H9 (cell line): ENCODE results near the gene ARL5A. TPM values are rescaled to one million over a fixed set of nuclear protein-coding genes. Genes with fewer than 3 reads are reported as not detected.

Source experiments
- DNase-seq: peaks from one replicate; pipeline ENCODE4 v3.0.0-alpha.2; 2017
- H2AFZ ChIP-seq: one replicate; pipeline ENCODE4 v1.6.1; 2013; ENCODE audit warnings: mild to moderate bottlenecking, low read length, control low read depth, moderate library complexity
- H2AK5ac ChIP-seq: 2 replicates; pipeline ENCODE4 v1.6.1; 2013; ENCODE audit warnings: low read length, control low read depth, mixed read lengths; ENCODE audit not compliant: insufficient read length
- H2BK120ac ChIP-seq: one replicate; pipeline ENCODE4 v1.6.1; 2013; ENCODE audit warnings: low read depth, mild to moderate bottlenecking, low read length, control low read depth, inconsistent platforms; ENCODE audit not compliant: poor library complexity, severe bottlenecking
- H2BK12ac ChIP-seq: 2 replicates; pipeline ENCODE4 v1.6.1; 2013; ENCODE audit warnings: low read length, control low read depth, mixed read lengths, low read depth; ENCODE audit not compliant: insufficient read length
- H2BK15ac ChIP-seq: 2 replicates; pipeline ENCODE4 v1.6.1; 2013; ENCODE audit warnings: low read depth, low read length, control low read depth
- H2BK20ac ChIP-seq: one replicate; pipeline ENCODE4 v1.6.1; 2013; ENCODE audit warnings: low read depth, mild to moderate bottlenecking, low read length, control low read depth, inconsistent platforms; ENCODE audit not compliant: poor library complexity, severe bottlenecking
- H2BK5ac ChIP-seq: 2 replicates; pipeline ENCODE4 v1.6.1; 2013; ENCODE audit warnings: low read length, control low read depth, mixed read lengths; ENCODE audit not compliant: insufficient read length
- H3K14ac ChIP-seq: 2 replicates; pipeline ENCODE4 v1.6.1; 2013; ENCODE audit warnings: low read length, control low read depth; ENCODE audit not compliant: insufficient read depth
- H3K18ac ChIP-seq: 2 replicates; pipeline ENCODE4 v1.6.1; 2013; ENCODE audit warnings: low read depth, mild to moderate bottlenecking, mixed read lengths, low read length, control low read depth; ENCODE audit not compliant: insufficient read length
- H3K23ac ChIP-seq: 2 replicates; pipeline ENCODE4 v1.6.1; 2013; ENCODE audit warnings: low read length, control low read depth, mixed read lengths, low read depth; ENCODE audit not compliant: insufficient read length
- H3K23me2 ChIP-seq: 2 replicates; pipeline ENCODE4 v1.6.1; 2013; ENCODE audit warnings: low read depth, mild to moderate bottlenecking, mixed read lengths, low read length, control low read depth; ENCODE audit not compliant: insufficient read length, poor library complexity, severe bottlenecking
- H3K27ac ChIP-seq: 2 replicates; pipeline ENCODE4 v1.5.1; 2013; ENCODE audit warnings: low read length, control low read depth, mixed read lengths, low read depth; ENCODE audit not compliant: insufficient read length
- H3K27me3 ChIP-seq: 2 replicates; pipeline ENCODE4 v1.6.1; 2013; ENCODE audit warnings: low read length, control low read depth, inconsistent platforms; ENCODE audit not compliant: insufficient read depth
- H3K4ac ChIP-seq: 2 replicates; pipeline ENCODE4 v1.6.1; 2013; ENCODE audit warnings: low read depth, mild to moderate bottlenecking, control low read depth, inconsistent platforms, low read length, moderate library complexity
- H3K4me1 ChIP-seq: 2 replicates; pipeline ENCODE4 v1.6.1; 2013; ENCODE audit warnings: low read length, control low read depth, inconsistent platforms; ENCODE audit not compliant: insufficient read depth
- H3K4me2 ChIP-seq: 2 replicates; pipeline ENCODE4 v1.6.1; 2013; ENCODE audit warnings: low read length, control low read depth, mixed read lengths; ENCODE audit not compliant: insufficient read length, insufficient read depth
- H3K56ac ChIP-seq: 2 replicates; pipeline ENCODE4 v1.6.1; 2013; ENCODE audit warnings: low read depth, mild to moderate bottlenecking, mixed read lengths, low read length, control low read depth; ENCODE audit not compliant: insufficient read length
- H3K79me1 ChIP-seq: 2 replicates; pipeline ENCODE4 v1.6.1; 2013; ENCODE audit warnings: low read depth, mild to moderate bottlenecking, moderate library complexity, low read length, control low read depth, inconsistent platforms; ENCODE audit not compliant: insufficient read depth, poor library complexity, severe bottlenecking
- H3K79me2 ChIP-seq: 2 replicates; pipeline ENCODE4 v1.6.1; 2013; ENCODE audit warnings: low read length, control low read depth, inconsistent platforms; ENCODE audit not compliant: insufficient read depth
- H3K9ac ChIP-seq: 2 replicates; pipeline ENCODE4 v1.6.1; 2013; ENCODE audit warnings: low read length, control low read depth, mixed read lengths; ENCODE audit not compliant: insufficient read length; ENCODE audit errors: extremely low read depth
- H3K9me3 ChIP-seq: one replicate; pipeline ENCODE4 v1.6.1; 2013; ENCODE audit warnings: low read depth, low read length, inconsistent platforms; ENCODE audit not compliant: control insufficient read depth
- H3T11ph ChIP-seq: one replicate; pipeline ENCODE4 v1.6.1; 2013; ENCODE audit warnings: mild to moderate bottlenecking, low read length, control low read depth, inconsistent platforms
- H4K20me1 ChIP-seq: one replicate; pipeline ENCODE4 v1.6.1; 2013; ENCODE audit not compliant: control insufficient read depth, insufficient read length, insufficient read depth
- H4K5ac ChIP-seq: 2 replicates; pipeline ENCODE4 v1.6.1; 2013; ENCODE audit warnings: low read depth, mild to moderate bottlenecking, mixed read lengths, low read length, control low read depth; ENCODE audit not compliant: insufficient read length
- H4K8ac ChIP-seq: replicated peaks from 2 replicates; pipeline ENCODE4 v1.6.1; 2013; ENCODE audit warnings: low read length, control low read depth, mixed read lengths, low read depth; ENCODE audit not compliant: insufficient read length
- H4K91ac ChIP-seq: 2 replicates; pipeline ENCODE4 v1.6.1; 2013; ENCODE audit warnings: low read depth, mild to moderate bottlenecking, moderate library complexity, mixed read lengths, low read length, control low read depth; ENCODE audit not compliant: insufficient read length
- H3K27ac Mint-ChIP-seq, 3 experiments: 2 replicates in 2 of 3; 3 replicates in 1 of 3; pipeline ENCODE4 v1.8.0; 2020 to 2021; ENCODE audit warnings: mixed read lengths in 3 of 3, mild to moderate bottlenecking in 1 of 3, moderate library complexity in 1 of 3
- H3K27me3 Mint-ChIP-seq: 2 replicates; pipeline ENCODE4 v1.8.0; 2021; ENCODE audit warnings: low read depth, mild to moderate bottlenecking, moderate library complexity, mixed read lengths
- H3K36me3 Mint-ChIP-seq, 3 experiments: 2 replicates in 2 of 3; 3 replicates in 1 of 3; pipeline ENCODE4 v1.8.0; 2020 to 2021; ENCODE audit warnings: low read depth in 3 of 3, mixed read lengths in 3 of 3; ENCODE audit not compliant: insufficient read depth in 1 of 3
- H3K4me1 Mint-ChIP-seq, 2 experiments: 2 replicates each; pipeline ENCODE4 v1.8.0; 2020; ENCODE audit warnings: mixed read lengths in 2 of 2
- H3K4me3 Mint-ChIP-seq, 2 experiments: 2 replicates in 1 of 2; 3 replicates in 1 of 2; pipeline ENCODE4 v1.8.0; 2020 to 2021; ENCODE audit warnings: mild to moderate bottlenecking in 2 of 2, mixed read lengths in 2 of 2, moderate library complexity in 1 of 2
- H3K9me3 Mint-ChIP-seq, 2 experiments: 2 replicates in 1 of 2; 3 replicates in 1 of 2; pipeline ENCODE4 v1.8.0; 2020; ENCODE audit warnings: mild to moderate bottlenecking in 2 of 2, mixed read lengths in 2 of 2, moderate library complexity in 1 of 2
- WGBS: extraction: QIAGEN DNeasy Blood & Tissue Kit; methylation state at CpG from one replicate; pipeline ENCODE4 v1.1.7; 2013; ENCODE audit warnings: missing lambda C conversion rate, low lambda C conversion rate, mixed read lengths; ENCODE audit not compliant: insufficient read length; ENCODE audit errors: extremely low coverage; 5-methylcytosine and 5-hydroxymethylcytosine counted together
- total RNA-seq: library from RNA; stranded (reverse); gene quantifications from 2 replicates; pipeline ENCODE4 v1.2.1, GENCODE V29; 2021
- TF ChIP-seq, protein P1 (sequence below): fragments of 200-600 bp; sonication (generic); conservative IDR thresholded peaks from 3 replicates; pipeline ENCODE4 v1.8.0; 2021; ENCODE audit warnings: antibody characterized with exemption, mild to moderate bottlenecking

The ARL5A gene
- total RNA-seq, 1 experiment from 2014 or later: 66.7 TPM

DNA sequence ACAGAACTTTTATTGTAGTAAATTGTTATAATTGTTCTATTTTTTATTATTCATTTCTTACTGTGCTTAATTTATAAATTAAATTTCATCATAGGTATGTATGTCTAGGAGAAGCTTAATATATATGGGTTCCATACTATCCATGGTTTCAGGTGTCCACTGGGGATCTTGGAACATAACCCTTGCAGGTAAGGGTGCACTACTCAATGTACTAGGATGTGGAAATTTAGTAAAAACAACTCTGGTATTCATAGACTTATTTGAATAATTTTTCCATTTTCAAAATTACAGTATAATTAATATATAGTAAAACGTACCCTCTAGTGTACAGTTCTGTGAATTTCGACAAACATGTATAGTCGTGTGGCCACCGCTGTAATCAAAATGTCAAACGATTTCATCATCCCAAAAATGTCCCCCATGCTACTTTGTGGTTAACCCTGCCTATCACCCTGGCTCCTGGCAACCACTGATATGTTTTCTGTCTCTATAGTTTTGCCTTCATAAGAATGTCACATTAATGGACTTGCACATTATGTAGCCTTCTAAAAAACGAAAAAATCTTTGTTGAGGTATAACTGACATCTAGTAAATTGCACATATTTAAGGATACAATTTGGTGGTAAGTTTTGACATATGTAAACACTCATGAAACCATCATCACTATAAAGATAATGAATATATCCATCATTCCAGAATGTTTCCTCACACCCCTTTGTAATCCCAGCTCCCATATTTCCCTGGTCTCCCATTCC lies 45.7 kb downstream of the ARL5A start:
- Histone ChIP-seq H3K4ac (no peak overlapping the region), H3K9ac (no peak overlapping the region), H3K9me3 (no peaks in the 10 kb centered on the region), H3K4me2 (no peak overlapping the region), H4K8ac (no peak overlapping the region), H3K79me2 (no peaks in the 10 kb centered on the region), H2BK120ac (no peak overlapping the region), H4K91ac (no peak overlapping the region), H3K14ac (no peak overlapping the region), H2AK5ac (no peak overlapping the region), H2AFZ (no peak overlapping the region), H3K18ac (no peak overlapping the region), H3K79me1 (no peaks in the 10 kb centered on the region), H3T11ph (no peak overlapping the region), H2BK5ac (no peak overlapping the region), H3K56ac (no peak overlapping the region), H2BK15ac (no peak overlapping the region), H3K23ac (no peak overlapping the region), H3K27ac (no peak overlapping the region), H4K5ac (no peak overlapping the region), H3K4me1 (no peaks in the 10 kb centered on the region), H3K23me2 (no peaks in the 10 kb centered on the region), H3K27me3 (no peaks in the 10 kb centered on the region), H2BK20ac (no peak overlapping the region), H2BK12ac (no peak overlapping the region), H4K20me1 (no peaks in the 10 kb centered on the region)
- H3K36me3 Mint-ChIP-seq: peaks cover 10 to 25% (median 20%) of the 10 kb centered on the region in 3 experiments; a peak in 6 of 7 replicates
- H3K9me3 Mint-ChIP-seq: 0 out of 5 replicates have a peak, but pooled peaks cover 0 to 2% of the 10 kb centered on the region in 2 experiments
- TF ChIP-seq, protein P1, sequence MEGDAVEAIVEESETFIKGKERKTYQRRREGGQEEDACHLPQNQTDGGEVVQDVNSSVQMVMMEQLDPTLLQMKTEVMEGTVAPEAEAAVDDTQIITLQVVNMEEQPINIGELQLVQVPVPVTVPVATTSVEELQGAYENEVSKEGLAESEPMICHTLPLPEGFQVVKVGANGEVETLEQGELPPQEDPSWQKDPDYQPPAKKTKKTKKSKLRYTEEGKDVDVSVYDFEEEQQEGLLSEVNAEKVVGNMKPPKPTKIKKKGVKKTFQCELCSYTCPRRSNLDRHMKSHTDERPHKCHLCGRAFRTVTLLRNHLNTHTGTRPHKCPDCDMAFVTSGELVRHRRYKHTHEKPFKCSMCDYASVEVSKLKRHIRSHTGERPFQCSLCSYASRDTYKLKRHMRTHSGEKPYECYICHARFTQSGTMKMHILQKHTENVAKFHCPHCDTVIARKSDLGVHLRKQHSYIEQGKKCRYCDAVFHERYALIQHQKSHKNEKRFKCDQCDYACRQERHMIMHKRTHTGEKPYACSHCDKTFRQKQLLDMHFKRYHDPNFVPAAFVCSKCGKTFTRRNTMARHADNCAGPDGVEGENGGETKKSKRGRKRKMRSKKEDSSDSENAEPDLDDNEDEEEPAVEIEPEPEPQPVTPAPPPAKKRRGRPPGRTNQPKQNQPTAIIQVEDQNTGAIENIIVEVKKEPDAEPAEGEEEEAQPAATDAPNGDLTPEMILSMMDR: no peak
- no peak overlapping the region for H3K4me3 Mint-ChIP-seq
- no peaks in the 10 kb centered on the region for H3K27me3 Mint-ChIP-seq
- WGBS: no CpG with 5 or more reads among the region's 6 CpGs
- no peak for DNase-seq
- no peak overlapping the region for H3K27ac Mint-ChIP-seq
- H3K4me1 Mint-ChIP-seq: peaks cover 0 to 5% of the 10 kb centered on the region in 2 experiments; a peak in 3 of 4 replicates
